ENCODE results near the gene GFY.

DNA sequence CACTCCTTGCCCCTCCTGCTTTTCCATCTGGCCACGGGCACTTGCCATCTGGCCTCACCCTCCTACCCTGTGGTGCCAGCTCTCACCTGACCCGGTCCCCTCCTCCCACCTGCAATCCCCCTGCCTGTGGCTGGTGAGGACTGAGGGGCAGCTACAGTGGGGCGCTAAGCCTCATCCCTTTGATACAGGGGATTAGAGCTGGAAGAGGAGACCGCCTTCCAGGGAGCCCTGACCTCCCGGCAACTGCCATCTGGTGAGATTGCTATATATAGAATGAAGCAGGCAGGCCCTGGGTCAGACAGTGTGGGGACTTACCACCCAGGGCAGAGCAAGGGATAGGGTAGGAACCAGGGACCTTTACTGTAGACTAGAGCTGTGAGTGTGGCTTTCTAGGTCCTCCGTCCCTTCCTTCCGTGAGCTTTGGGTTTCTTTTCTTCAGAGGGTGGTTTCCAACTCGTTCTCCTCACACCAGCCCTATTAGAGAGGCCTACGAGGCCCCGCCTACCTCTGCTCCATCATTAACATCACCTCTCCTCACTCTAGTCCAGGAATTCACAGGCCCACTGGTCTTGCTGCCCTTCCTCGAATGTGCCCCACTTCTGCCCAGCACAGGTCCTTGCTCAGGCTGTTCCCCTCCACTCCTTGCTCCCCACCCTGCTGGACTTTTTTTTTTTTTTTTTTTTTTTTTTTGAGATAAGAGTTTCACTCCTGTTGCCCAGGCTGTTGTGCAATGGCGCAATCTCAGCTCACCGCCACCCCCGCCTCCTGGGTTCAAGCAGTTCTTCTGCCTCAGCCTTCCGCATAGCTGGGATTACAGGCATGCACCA lies 29.4 kb upstream of the GFY start:
- no peak for TF ChIP-seq RAD21 (CRISPR knock-in tag; conservative IDR thresholded peaks at IDR 0.05 in 1 of 2, IDR thresholded peaks at IDR 0.05 in 1 of 2)
- TF ChIP-seq, protein P1, sequence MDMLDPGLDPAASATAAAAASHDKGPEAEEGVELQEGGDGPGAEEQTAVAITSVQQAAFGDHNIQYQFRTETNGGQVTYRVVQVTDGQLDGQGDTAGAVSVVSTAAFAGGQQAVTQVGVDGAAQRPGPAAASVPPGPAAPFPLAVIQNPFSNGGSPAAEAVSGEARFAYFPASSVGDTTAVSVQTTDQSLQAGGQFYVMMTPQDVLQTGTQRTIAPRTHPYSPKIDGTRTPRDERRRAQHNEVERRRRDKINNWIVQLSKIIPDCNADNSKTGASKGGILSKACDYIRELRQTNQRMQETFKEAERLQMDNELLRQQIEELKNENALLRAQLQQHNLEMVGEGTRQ (CRISPR knock-in tag; IDR thresholded peaks at IDR 0.05) = no peak
- TF ChIP-seq, protein P2, sequence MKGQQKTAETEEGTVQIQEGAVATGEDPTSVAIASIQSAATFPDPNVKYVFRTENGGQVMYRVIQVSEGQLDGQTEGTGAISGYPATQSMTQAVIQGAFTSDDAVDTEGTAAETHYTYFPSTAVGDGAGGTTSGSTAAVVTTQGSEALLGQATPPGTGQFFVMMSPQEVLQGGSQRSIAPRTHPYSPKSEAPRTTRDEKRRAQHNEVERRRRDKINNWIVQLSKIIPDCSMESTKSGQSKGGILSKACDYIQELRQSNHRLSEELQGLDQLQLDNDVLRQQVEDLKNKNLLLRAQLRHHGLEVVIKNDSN (CRISPR knock-in tag; IDR thresholded peaks at IDR 0.05) = no peak
- TF ChIP-seq CBX3 (IDR thresholded peaks at IDR 0.05; ENCODE audit: borderline replicate concordance in 1 of 2, low read length in 2 of 2) = no peak
- TF ChIP-seq, protein P3, sequence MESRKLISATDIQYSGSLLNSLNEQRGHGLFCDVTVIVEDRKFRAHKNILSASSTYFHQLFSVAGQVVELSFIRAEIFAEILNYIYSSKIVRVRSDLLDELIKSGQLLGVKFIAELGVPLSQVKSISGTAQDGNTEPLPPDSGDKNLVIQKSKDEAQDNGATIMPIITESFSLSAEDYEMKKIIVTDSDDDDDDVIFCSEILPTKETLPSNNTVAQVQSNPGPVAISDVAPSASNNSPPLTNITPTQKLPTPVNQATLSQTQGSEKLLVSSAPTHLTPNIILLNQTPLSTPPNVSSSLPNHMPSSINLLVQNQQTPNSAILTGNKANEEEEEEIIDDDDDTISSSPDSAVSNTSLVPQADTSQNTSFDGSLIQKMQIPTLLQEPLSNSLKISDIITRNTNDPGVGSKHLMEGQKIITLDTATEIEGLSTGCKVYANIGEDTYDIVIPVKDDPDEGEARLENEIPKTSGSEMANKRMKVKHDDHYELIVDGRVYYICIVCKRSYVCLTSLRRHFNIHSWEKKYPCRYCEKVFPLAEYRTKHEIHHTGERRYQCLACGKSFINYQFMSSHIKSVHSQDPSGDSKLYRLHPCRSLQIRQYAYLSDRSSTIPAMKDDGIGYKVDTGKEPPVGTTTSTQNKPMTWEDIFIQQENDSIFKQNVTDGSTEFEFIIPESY (CRISPR knock-in tag; IDR thresholded peaks at IDR 0.05) = no peak
- TF ChIP-seq POLR2A (conservative IDR thresholded peaks at IDR 0.05) = no peak
- no peak for TF ChIP-seq POLR2AphosphoS2 (IDR thresholded peaks at IDR 0.05; ENCODE audit: low read length)
- TF ChIP-seq CBFA2T2 (conservative IDR thresholded peaks at IDR 0.05) = no peak
- TF ChIP-seq, protein P4, sequence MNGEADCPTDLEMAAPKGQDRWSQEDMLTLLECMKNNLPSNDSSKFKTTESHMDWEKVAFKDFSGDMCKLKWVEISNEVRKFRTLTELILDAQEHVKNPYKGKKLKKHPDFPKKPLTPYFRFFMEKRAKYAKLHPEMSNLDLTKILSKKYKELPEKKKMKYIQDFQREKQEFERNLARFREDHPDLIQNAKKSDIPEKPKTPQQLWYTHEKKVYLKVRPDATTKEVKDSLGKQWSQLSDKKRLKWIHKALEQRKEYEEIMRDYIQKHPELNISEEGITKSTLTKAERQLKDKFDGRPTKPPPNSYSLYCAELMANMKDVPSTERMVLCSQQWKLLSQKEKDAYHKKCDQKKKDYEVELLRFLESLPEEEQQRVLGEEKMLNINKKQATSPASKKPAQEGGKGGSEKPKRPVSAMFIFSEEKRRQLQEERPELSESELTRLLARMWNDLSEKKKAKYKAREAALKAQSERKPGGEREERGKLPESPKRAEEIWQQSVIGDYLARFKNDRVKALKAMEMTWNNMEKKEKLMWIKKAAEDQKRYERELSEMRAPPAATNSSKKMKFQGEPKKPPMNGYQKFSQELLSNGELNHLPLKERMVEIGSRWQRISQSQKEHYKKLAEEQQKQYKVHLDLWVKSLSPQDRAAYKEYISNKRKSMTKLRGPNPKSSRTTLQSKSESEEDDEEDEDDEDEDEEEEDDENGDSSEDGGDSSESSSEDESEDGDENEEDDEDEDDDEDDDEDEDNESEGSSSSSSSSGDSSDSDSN (IDR thresholded peaks at IDR 0.05; ENCODE audit: borderline replicate concordance in 1 of 2, low read depth in 2 of 2, low read length in 2 of 2) = no peak
